UCSD-AML1 (cell line): ENCODE measurements around the gene ARSB.
"Not testable (repeated sequence)": the region's sequence is repeated elsewhere in the genome, so short reads cannot be mapped to it uniquely, and the experiment has no call there.

Experiments used
- DNase-seq: peaks from one replicate; lab custom pipeline; 2025; ENCODE audit not compliant: unreplicated experiment; lab: John Stamatoyannopoulos, UW

Gene ARSB

GRCh38 chr5:78758169-78758839, 226.8 kb downstream of the ARSB start:
- no peak for DNase-seq

GRCh38 chr5:78757269-78758053, 227.6 kb downstream of the ARSB start:
- no peak for DNase-seq

DNA sequence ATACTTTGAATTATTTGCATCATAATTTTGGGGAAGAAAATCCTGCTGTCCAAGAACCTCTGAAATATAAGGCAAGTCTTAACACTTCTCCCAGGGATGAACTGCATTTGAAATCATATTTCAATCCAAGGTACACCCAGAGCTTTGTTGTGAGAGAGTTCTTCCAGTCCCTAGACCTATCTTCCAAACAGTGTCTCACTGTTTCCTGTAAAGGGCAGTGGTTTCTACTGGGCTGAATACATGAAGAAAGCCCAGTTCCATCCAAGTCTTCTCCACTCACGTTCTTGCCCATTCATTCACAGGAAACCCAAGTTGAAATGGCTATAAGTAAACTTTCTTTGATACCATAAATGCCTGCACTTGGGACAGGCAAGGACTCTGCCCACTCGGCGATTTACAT, 228.3 kb downstream of the ARSB start:
- DNase-seq = no peak

DNA sequence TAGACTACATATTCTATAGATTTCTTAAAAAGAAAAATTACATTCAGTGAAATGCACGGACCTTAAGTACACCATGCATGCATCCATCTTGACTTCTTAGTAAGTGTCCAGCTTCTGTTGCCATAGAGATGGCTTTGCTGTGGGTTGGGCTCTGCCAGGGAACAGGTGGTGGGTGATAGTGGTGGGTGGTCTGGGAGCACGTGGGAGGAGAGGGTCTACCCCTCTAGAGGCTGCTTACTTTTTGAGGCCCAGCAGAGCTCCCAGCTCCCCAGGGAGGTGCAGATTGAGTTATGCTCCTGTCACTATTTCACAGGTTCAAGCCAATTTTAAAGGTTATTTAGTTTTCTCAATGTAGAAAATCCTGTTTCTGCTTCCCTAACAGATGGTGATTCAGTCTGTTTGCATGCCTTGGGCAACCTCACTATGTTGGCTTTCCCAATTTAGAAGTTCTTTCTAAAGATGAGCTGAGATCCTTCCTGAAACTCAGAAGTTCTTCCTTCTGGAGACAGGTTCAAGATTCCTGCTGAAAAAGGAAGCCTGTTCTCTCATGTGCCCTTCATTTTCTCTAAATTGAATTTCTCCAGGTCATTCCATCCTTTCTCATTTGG, 229.2 kb downstream of the ARSB start:
- DNase-seq = no peak

DNA sequence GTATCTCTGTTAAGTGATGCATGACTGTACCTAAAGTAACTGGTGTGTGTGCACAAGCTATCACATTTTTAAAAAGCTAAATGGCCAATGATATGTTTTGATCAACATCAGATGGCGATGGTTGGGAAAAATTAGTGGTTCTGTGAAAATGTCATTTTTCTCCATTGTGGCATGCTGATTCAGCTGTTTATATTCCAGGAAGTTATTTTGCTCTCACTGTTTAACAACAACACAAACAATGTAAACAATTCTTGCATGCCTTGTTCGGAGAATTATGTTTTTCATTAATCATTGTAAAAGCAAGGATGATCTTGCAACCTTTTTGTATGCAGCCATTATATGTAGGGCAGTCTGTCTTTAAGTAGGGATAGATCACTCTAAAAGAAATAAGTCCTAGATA, 230.5 kb downstream of the ARSB start:
- DNase-seq = no peak

GRCh38 chr5:78753093-78753531, 232.0 kb downstream of the ARSB start:
- no peak for DNase-seq

DNA sequence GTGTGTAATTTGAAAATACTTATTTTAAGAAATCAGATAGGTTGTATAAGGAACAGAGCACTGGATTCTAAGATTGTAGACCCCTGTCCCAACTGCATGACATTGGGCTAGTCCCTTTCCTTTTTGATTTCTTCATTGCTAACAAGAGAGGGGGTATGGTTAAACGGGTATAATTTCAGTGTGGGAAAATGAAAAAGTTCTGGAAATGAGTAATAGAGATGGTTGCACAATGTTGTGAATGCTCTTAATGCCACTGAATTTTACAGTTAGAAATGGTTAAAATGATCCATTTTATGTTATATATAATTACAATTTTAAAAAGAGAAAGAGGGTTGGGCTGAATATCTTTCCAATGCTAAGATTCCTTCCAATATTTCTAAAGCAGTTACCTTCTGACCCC, 233.2 kb downstream of the ARSB start:
- DNase-seq = no peak

DNA sequence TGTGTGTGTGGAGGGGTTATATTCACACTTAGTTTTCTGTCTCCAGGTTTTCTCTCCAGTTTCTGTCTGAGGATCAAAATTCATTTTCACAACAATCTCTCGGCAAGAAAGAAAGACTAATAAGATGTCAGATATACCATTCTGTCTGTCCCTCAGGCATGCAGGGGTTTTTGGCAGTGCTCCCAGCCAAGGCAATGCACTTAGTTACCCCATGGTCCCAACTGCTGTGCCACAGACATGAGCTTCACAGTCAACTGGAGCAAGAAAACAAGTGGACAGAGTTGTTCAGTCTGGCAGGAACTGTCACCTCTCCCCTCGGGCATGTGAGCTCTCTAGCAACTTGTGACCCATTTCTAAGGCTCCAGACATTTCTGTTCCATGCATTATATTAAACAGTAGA, 234.8 kb downstream of the ARSB start:
- no peak for DNase-seq

DNA sequence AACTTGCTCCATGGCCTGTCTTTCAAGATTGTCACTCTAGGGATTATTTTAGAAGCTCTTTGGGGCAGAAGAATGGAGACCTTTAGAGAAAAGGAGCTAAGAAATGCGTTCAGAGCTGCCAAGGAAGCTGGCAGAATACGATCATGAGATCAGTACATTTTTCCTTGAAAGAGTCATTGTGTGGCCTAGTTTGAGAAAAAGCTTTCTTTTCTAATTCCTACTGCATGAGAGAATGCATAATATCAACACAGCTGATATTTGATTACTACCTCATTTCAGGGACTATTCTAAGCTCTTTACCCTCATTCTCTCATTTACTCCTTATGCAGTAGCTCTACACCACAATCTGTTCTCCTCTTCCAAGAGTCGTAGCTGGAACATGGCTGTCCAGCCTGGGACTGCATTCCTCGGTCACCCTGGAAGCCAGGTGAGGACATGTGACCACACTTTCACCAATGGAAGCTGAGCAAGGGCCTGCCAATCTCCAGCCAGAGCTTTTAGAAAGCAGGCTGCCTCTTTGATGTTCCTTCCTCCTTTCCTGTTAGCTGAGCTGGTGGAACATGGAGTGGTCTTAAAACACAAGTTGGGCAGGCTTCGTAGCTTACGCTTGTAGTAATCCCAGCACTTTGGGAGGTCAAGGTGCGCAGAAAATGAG, 237.3 kb downstream of the ARSB start:
- no peak for DNase-seq

DNA sequence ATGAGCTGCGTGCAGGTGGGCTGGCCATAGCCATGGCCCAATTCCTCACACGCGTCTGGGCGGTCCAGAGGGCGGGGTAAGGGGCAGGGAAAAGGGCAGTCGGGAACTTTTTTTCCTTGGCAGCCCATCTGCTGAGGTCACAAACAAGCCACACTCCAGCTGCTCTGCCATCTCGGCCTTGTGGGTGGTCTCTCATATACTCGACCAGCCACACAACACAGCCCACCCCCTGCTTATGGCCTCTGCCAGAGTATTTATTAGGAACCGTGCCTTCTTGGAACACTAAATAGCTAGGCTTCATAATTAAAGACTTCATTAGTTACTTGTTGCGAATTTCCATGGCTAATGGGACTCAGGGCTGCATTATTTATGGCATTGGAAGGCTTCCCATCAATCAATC, 238.1 kb downstream of the ARSB start:
- DNase-seq = no peak

DNA sequence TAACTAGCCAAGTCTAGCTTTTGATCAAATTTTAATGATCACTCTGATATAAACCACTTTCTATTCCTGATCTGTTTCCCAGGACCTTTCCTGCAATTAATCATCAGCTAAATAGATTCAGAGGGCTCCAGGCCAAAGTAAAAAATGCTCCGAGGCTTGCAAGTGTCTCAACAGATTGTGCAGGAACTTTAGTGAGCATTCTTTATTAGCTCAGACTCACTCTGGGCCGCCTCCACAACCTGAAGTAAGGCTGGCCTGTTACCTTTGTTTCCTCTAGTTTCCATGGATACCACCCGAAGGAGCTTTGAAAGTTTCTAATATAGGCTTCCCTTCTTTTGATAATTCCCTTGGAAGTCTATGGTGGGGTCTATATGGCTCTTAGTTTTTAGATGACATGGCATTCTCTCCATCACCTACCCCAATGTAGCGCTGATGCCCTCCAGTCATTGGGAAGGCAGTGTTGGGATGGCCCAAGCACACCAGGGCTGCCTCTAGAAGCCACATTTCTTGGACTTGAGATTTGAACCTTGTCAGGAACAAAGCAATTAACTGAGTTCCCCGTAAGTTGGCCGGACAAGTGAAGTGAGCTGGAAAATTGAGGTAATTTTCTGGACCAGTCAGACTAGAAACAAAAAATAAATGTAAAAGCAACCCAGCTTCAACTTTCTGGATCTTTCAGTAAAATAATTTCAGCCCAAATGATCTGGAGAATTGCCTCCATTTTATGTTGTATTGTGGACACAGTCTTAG, 238.9 kb downstream of the ARSB start:
- DNase-seq = no peak

DNA sequence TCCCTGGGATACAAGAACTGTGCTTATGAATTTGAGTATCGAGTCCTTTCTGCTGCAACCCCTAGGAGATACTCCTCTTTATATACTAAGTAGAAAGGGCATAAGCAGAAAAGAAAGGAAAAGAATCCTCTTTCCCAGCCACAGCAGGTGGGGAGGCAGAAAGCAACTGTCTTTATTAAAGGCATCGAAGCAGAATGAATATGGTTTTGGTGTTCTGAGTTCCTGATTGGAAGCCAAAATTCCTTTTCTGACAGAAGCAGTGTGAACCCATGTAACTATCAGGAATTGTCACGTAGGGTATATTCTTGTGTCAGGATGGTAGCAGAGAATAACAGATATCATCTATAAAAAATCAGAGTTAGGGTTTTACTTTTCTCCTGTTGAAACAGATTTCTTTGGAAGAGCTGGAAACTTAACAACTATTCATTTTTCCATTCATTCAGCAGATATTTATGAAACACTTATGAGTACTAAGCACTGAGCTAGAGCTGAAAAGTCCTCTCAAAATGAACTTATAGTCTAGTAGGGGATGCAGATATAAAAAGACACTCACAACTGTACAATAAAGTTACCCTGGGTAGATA, 240.1 kb downstream of the ARSB start:
- DNase-seq = no peak

DNA sequence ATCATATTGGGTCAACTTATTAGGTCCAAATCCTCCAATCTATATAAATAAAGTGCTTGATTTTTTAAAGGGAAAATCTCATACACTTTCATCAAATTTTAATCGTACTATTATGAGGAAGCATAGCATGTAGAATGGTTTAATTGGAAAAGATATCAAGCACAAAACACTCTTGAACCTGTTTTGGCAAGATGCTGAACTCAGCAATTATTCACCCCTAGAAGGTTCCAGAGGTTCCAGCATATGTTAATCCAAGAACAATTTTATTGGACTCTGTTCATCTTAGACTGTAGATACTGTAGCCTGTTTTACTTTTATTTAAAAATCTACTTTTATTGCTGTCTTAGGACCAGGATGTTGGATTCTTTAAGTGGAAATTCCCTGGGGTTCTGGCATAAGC, 244.1 kb downstream of the ARSB start:
- DNase-seq = no peak

GRCh38 chr5:78738693-78739300, 246.3 kb downstream of the ARSB start:
- DNase-seq = no peak

- DNase-seq = no peak
These were observed 247.0 kb downstream of the ARSB start for GRCh38 chr5:78738104-78738503.

DNA sequence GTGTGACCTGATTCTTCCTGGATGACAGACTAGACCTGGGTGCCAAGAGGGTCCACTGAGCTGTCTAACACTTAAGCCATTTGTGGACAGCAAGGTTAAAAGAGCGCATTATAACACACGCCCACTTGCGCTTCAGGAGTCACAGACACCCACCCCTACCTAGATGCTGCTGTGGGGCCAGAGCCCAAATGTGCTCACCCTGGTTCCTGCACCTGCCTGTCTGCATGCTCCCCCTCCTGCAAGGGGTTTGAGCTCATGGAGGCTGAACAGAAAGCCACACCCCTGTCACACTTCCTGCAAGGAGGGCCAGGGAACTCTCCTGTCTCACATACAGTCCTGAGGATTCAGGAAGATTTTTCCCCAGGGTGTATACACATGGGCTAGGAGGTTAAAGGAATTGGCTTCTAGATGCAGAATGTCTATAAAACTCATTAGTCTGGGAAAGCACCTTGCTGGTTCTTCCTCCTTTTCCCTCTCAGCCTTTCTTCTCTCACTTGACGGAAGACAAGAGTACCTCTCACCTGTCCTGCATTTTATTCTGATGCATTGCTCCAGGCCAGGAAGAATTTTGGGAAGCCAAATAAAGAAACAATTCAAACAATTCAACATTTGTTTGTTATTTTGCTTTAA, 249.2 kb downstream of the ARSB start:
- DNase-seq = no peak

- DNase-seq = no peak
These were observed 250.2 kb downstream of the ARSB start for GRCh38 chr5:78734950-78735349.

GRCh38 chr5:78734094-78734845, 250.8 kb downstream of the ARSB start:
- DNase-seq = no peak

DNA sequence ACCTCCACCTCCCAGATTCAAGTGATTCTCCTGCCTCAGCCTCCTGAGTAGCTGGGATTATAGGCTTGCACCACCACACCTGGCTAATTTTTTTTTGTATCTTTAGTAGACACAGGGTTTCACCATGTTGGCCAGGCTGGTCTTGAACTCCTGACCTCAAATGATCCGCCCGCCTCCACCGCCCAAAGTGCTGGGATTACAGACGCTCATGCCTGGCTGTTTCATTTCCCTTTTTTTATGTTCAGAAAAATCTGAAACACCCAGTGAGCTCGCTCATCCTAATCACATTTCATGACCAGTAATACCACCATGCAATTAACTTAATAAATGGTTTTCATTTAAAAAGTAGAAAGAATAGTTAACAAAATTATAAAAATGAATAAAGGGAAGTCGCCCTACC, 252.4 kb downstream of the ARSB start:
- DNase-seq = not testable (repeated sequence)
